KMS-11 (cell line): ENCODE measurements around the gene CD300A.

Source experiments
- H2AFZ ChIP-seq: fragments of 200-600 bp; sonication (generic); 2 replicates; pipeline ENCODE4 v1.6.1; 2016; ENCODE audit warnings: antibody characterized with exemption, mixed run types, low read depth
- H3K27ac ChIP-seq: fragments of 200-600 bp; sonication (generic); 2 replicates; pipeline ENCODE4 v1.6.1; 2016; ENCODE audit warnings: mild to moderate bottlenecking, mixed run types
- H3K27me3 ChIP-seq: fragments of 200-600 bp; sonication (generic); 2 replicates; pipeline ENCODE4 v1.6.1; 2017; ENCODE audit warnings: mild to moderate bottlenecking, low read depth, mixed run types, moderate library complexity; ENCODE audit not compliant: insufficient read depth
- H3K36me3 ChIP-seq: fragments of 200-600 bp; sonication (generic); 2 replicates; pipeline ENCODE4 v1.6.1; 2017; ENCODE audit warnings: mild to moderate bottlenecking, mixed run types; ENCODE audit not compliant: insufficient read depth
- H3K4me1 ChIP-seq: fragments of 200-600 bp; sonication (generic); 2 replicates; pipeline ENCODE4 v1.6.1; 2016; ENCODE audit warnings: mild to moderate bottlenecking, low read depth, mixed run types; ENCODE audit not compliant: poor library complexity, severe bottlenecking
- H3K4me2 ChIP-seq: fragments of 200-600 bp; sonication (generic); 2 replicates; pipeline ENCODE4 v1.7.0; 2016; ENCODE audit warnings: mild to moderate bottlenecking, mixed run types
- H3K4me3 ChIP-seq: fragments of 200-600 bp; sonication (generic); IDR thresholded peaks from 2 replicates; pipeline ENCODE4 v1.6.1; 2017; ENCODE audit warnings: low read depth, low read length, mixed read lengths; ENCODE audit not compliant: insufficient read depth
- H3K79me2 ChIP-seq: fragments of 200-600 bp; sonication (generic); 2 replicates; pipeline ENCODE4 v1.6.1; 2016; ENCODE audit warnings: low read depth, mixed run types; ENCODE audit not compliant: insufficient read depth
- H3K9ac ChIP-seq: fragments of 200-600 bp; sonication (generic); 2 replicates; pipeline ENCODE4 v1.6.1; 2016; ENCODE audit warnings: mild to moderate bottlenecking, mixed run types
- H4K20me1 ChIP-seq: fragments of 200-600 bp; sonication (generic); 2 replicates; pipeline ENCODE4 v1.6.1; 2016; ENCODE audit warnings: mild to moderate bottlenecking, mixed run types; ENCODE audit not compliant: insufficient read depth
- CTCF ChIP-seq: fragments of 200-600 bp; sonication (generic); conservative IDR thresholded peaks from 2 replicates; pipeline ENCODE4 v1.6.1; 2017; ENCODE audit warnings: low read depth, mild to moderate bottlenecking, antibody characterized with exemption, low read length, moderate library complexity, mixed read lengths

Gene CD300A

GRCh38 chr17:74455025-74455545, 11.3 kb upstream of the CD300A start:
- TF ChIP-seq CTCF: no peak
- H3K4me3 ChIP-seq: no peak overlapping the region
- H3K4me2 ChIP-seq: no peak overlapping the region
- no peak overlapping the region for H2AFZ ChIP-seq
- H3K36me3 ChIP-seq: no peaks in the 10 kb centered on the region
- no peaks in the 10 kb centered on the region for H3K4me1 ChIP-seq
- H3K27ac ChIP-seq: no peak overlapping the region
- no peaks in the 10 kb centered on the region for H3K79me2 ChIP-seq
- no peak overlapping the region for H3K9ac ChIP-seq
- no peaks in the 10 kb centered on the region for H4K20me1 ChIP-seq
- H3K27me3 ChIP-seq: peaks cover 49% of the 10 kb centered on the region; the same call in 1 of the 2 replicates

- H3K4me1 ChIP-seq: no peaks in the 10 kb centered on the region
- H3K4me3 ChIP-seq: no peak overlapping the region
- no peaks in the 10 kb centered on the region for H4K20me1 ChIP-seq
- peaks cover 45% of the 10 kb centered on the region; the same call in 1 of the 2 replicates for H3K27me3 ChIP-seq
- H2AFZ ChIP-seq: no peak overlapping the region
- H3K27ac ChIP-seq: no peak overlapping the region
- no peak overlapping the region for H3K9ac ChIP-seq
- no peaks in the 10 kb centered on the region for H3K36me3 ChIP-seq
- H3K79me2 ChIP-seq: no peaks in the 10 kb centered on the region
- TF ChIP-seq CTCF: no peak
- no peak overlapping the region for H3K4me2 ChIP-seq
Observed at GRCh38 chr17:74455821-74456220, 10.6 kb upstream of the CD300A start.

- peak; percentile 95 for TF ChIP-seq CTCF
- no peaks in the 10 kb centered on the region for H3K4me1 ChIP-seq
Observed at GRCh38 chr17:74457146-74457819, 9.2 kb upstream of the CD300A start.

GRCh38 chr17:74457820-74458166, 8.6 kb upstream of the CD300A start:
- H2AFZ ChIP-seq: no peak overlapping the region
- H3K27me3 ChIP-seq: peaks cover 47% of the 10 kb centered on the region; the same call in 1 of the 2 replicates
- H3K9ac ChIP-seq: no peak overlapping the region
- TF ChIP-seq CTCF: peak; percentile 53; the same call in 1 of the 2 replicates
- no peaks in the 10 kb centered on the region for H3K36me3 ChIP-seq
- H3K4me3 ChIP-seq: no peak overlapping the region
- H3K4me2 ChIP-seq: no peak overlapping the region
- H3K27ac ChIP-seq: no peak overlapping the region
- no peaks in the 10 kb centered on the region for H3K4me1 ChIP-seq
- H3K79me2 ChIP-seq: no peaks in the 10 kb centered on the region
- H4K20me1 ChIP-seq: no peaks in the 10 kb centered on the region

More at GRCh38 chr17:74457146-74457819, 9.2 kb upstream of the CD300A start:
- Histone ChIP-seq H4K20me1 (no peaks in the 10 kb centered on the region), H3K27me3 (peaks cover 50% of the 10 kb centered on the region; the same call in 1 of the 2 replicates), H3K4me3 (no peak overlapping the region), H2AFZ (no peak overlapping the region), H3K79me2 (no peaks in the 10 kb centered on the region), H3K36me3 (no peaks in the 10 kb centered on the region), H3K9ac (no peak overlapping the region), H3K27ac (no peak overlapping the region), H3K4me2 (no peak overlapping the region)
